H9 (cell line): ENCODE results near the gene PRDM2. TPM values are rescaled to one million over a fixed set of nuclear protein-coding genes. Genes with fewer than 3 reads are reported as not detected.
"Not testable (repeated sequence)": the region's sequence is repeated elsewhere in the genome, so short reads cannot be mapped to it uniquely, and the experiment has no call there.

Source experiments
- DNase-seq: peaks from one replicate; pipeline ENCODE4 v3.0.0-alpha.2; 2017
- H2AFZ ChIP-seq: one replicate; pipeline ENCODE4 v1.6.1; 2013; ENCODE audit warnings: mild to moderate bottlenecking, low read length, control low read depth, moderate library complexity
- H2AK5ac ChIP-seq: 2 replicates; pipeline ENCODE4 v1.6.1; 2013; ENCODE audit warnings: low read length, control low read depth, mixed read lengths; ENCODE audit not compliant: insufficient read length
- H2BK120ac ChIP-seq: one replicate; pipeline ENCODE4 v1.6.1; 2013; ENCODE audit warnings: low read depth, mild to moderate bottlenecking, low read length, control low read depth, inconsistent platforms; ENCODE audit not compliant: poor library complexity, severe bottlenecking
- H2BK12ac ChIP-seq: 2 replicates; pipeline ENCODE4 v1.6.1; 2013; ENCODE audit warnings: low read length, control low read depth, mixed read lengths, low read depth; ENCODE audit not compliant: insufficient read length
- H2BK15ac ChIP-seq: 2 replicates; pipeline ENCODE4 v1.6.1; 2013; ENCODE audit warnings: low read depth, low read length, control low read depth
- H2BK20ac ChIP-seq: one replicate; pipeline ENCODE4 v1.6.1; 2013; ENCODE audit warnings: low read depth, mild to moderate bottlenecking, low read length, control low read depth, inconsistent platforms; ENCODE audit not compliant: poor library complexity, severe bottlenecking
- H2BK5ac ChIP-seq: 2 replicates; pipeline ENCODE4 v1.6.1; 2013; ENCODE audit warnings: low read length, control low read depth, mixed read lengths; ENCODE audit not compliant: insufficient read length
- H3K14ac ChIP-seq: 2 replicates; pipeline ENCODE4 v1.6.1; 2013; ENCODE audit warnings: low read length, control low read depth; ENCODE audit not compliant: insufficient read depth
- H3K18ac ChIP-seq: 2 replicates; pipeline ENCODE4 v1.6.1; 2013; ENCODE audit warnings: low read depth, mild to moderate bottlenecking, mixed read lengths, low read length, control low read depth; ENCODE audit not compliant: insufficient read length
- H3K23ac ChIP-seq: 2 replicates; pipeline ENCODE4 v1.6.1; 2013; ENCODE audit warnings: low read length, control low read depth, mixed read lengths, low read depth; ENCODE audit not compliant: insufficient read length
- H3K23me2 ChIP-seq: 2 replicates; pipeline ENCODE4 v1.6.1; 2013; ENCODE audit warnings: low read depth, mild to moderate bottlenecking, mixed read lengths, low read length, control low read depth; ENCODE audit not compliant: insufficient read length, poor library complexity, severe bottlenecking
- H3K27ac ChIP-seq: 2 replicates; pipeline ENCODE4 v1.5.1; 2013; ENCODE audit warnings: low read length, control low read depth, mixed read lengths, low read depth; ENCODE audit not compliant: insufficient read length
- H3K27me3 ChIP-seq: 2 replicates; pipeline ENCODE4 v1.6.1; 2013; ENCODE audit warnings: low read length, control low read depth, inconsistent platforms; ENCODE audit not compliant: insufficient read depth
- H3K4ac ChIP-seq: 2 replicates; pipeline ENCODE4 v1.6.1; 2013; ENCODE audit warnings: low read depth, mild to moderate bottlenecking, control low read depth, inconsistent platforms, low read length, moderate library complexity
- H3K4me1 ChIP-seq: 2 replicates; pipeline ENCODE4 v1.6.1; 2013; ENCODE audit warnings: low read length, control low read depth, inconsistent platforms; ENCODE audit not compliant: insufficient read depth
- H3K4me2 ChIP-seq: 2 replicates; pipeline ENCODE4 v1.6.1; 2013; ENCODE audit warnings: low read length, control low read depth, mixed read lengths; ENCODE audit not compliant: insufficient read length, insufficient read depth
- H3K56ac ChIP-seq: 2 replicates; pipeline ENCODE4 v1.6.1; 2013; ENCODE audit warnings: low read depth, mild to moderate bottlenecking, mixed read lengths, low read length, control low read depth; ENCODE audit not compliant: insufficient read length
- H3K79me1 ChIP-seq: 2 replicates; pipeline ENCODE4 v1.6.1; 2013; ENCODE audit warnings: low read depth, mild to moderate bottlenecking, moderate library complexity, low read length, control low read depth, inconsistent platforms; ENCODE audit not compliant: insufficient read depth, poor library complexity, severe bottlenecking
- H3K79me2 ChIP-seq: 2 replicates; pipeline ENCODE4 v1.6.1; 2013; ENCODE audit warnings: low read length, control low read depth, inconsistent platforms; ENCODE audit not compliant: insufficient read depth
- H3K9ac ChIP-seq: 2 replicates; pipeline ENCODE4 v1.6.1; 2013; ENCODE audit warnings: low read length, control low read depth, mixed read lengths; ENCODE audit not compliant: insufficient read length; ENCODE audit errors: extremely low read depth
- H3K9me3 ChIP-seq: one replicate; pipeline ENCODE4 v1.6.1; 2013; ENCODE audit warnings: low read depth, low read length, inconsistent platforms; ENCODE audit not compliant: control insufficient read depth
- H3T11ph ChIP-seq: one replicate; pipeline ENCODE4 v1.6.1; 2013; ENCODE audit warnings: mild to moderate bottlenecking, low read length, control low read depth, inconsistent platforms
- H4K20me1 ChIP-seq: one replicate; pipeline ENCODE4 v1.6.1; 2013; ENCODE audit not compliant: control insufficient read depth, insufficient read length, insufficient read depth
- H4K5ac ChIP-seq: 2 replicates; pipeline ENCODE4 v1.6.1; 2013; ENCODE audit warnings: low read depth, mild to moderate bottlenecking, mixed read lengths, low read length, control low read depth; ENCODE audit not compliant: insufficient read length
- H4K8ac ChIP-seq: replicated peaks from 2 replicates; pipeline ENCODE4 v1.6.1; 2013; ENCODE audit warnings: low read length, control low read depth, mixed read lengths, low read depth; ENCODE audit not compliant: insufficient read length
- H4K91ac ChIP-seq: 2 replicates; pipeline ENCODE4 v1.6.1; 2013; ENCODE audit warnings: low read depth, mild to moderate bottlenecking, moderate library complexity, mixed read lengths, low read length, control low read depth; ENCODE audit not compliant: insufficient read length
- H3K27ac Mint-ChIP-seq, 3 experiments: 2 replicates in 2 of 3; 3 replicates in 1 of 3; pipeline ENCODE4 v1.8.0; 2020 to 2021; ENCODE audit warnings: mixed read lengths in 3 of 3, mild to moderate bottlenecking in 1 of 3, moderate library complexity in 1 of 3
- H3K27me3 Mint-ChIP-seq: 2 replicates; pipeline ENCODE4 v1.8.0; 2021; ENCODE audit warnings: low read depth, mild to moderate bottlenecking, moderate library complexity, mixed read lengths
- H3K36me3 Mint-ChIP-seq, 3 experiments: 2 replicates in 2 of 3; 3 replicates in 1 of 3; pipeline ENCODE4 v1.8.0; 2020 to 2021; ENCODE audit warnings: low read depth in 3 of 3, mixed read lengths in 3 of 3; ENCODE audit not compliant: insufficient read depth in 1 of 3
- H3K4me1 Mint-ChIP-seq, 2 experiments: 2 replicates each; pipeline ENCODE4 v1.8.0; 2020; ENCODE audit warnings: mixed read lengths in 2 of 2
- H3K4me3 Mint-ChIP-seq, 2 experiments: 2 replicates in 1 of 2; 3 replicates in 1 of 2; pipeline ENCODE4 v1.8.0; 2020 to 2021; ENCODE audit warnings: mild to moderate bottlenecking in 2 of 2, mixed read lengths in 2 of 2, moderate library complexity in 1 of 2
- H3K9me3 Mint-ChIP-seq, 2 experiments: 2 replicates in 1 of 2; 3 replicates in 1 of 2; pipeline ENCODE4 v1.8.0; 2020; ENCODE audit warnings: mild to moderate bottlenecking in 2 of 2, mixed read lengths in 2 of 2, moderate library complexity in 1 of 2
- CTCF ChIP-seq: fragments of 200-600 bp; sonication (generic); conservative IDR thresholded peaks from 3 replicates; pipeline ENCODE4 v1.8.0; 2021; ENCODE audit warnings: antibody characterized with exemption, mild to moderate bottlenecking
- WGBS: extraction: QIAGEN DNeasy Blood & Tissue Kit; methylation state at CpG from one replicate; pipeline ENCODE4 v1.1.7; 2013; ENCODE audit warnings: missing lambda C conversion rate, low lambda C conversion rate, mixed read lengths; ENCODE audit not compliant: insufficient read length; ENCODE audit errors: extremely low coverage; 5-methylcytosine and 5-hydroxymethylcytosine counted together
- total RNA-seq: library from RNA; stranded (reverse); gene quantifications from 2 replicates; pipeline ENCODE4 v1.2.1, GENCODE V29; 2021

The PRDM2 gene
- total RNA-seq, 1 experiment from 2014 or later = 24.5 TPM

GRCh38 chr1:13679651-13680050 lies 20.3 kb upstream of the PRDM2 start:
- no peaks in the 10 kb centered on the region for H3K23me2 ChIP-seq
- H4K8ac ChIP-seq = no peak overlapping the region
- no peak overlapping the region for H3K18ac ChIP-seq
- H2BK5ac ChIP-seq = no peak overlapping the region
- no peaks in the 10 kb centered on the region; the same call in 1 of the 2 replicates for H3K27me3 ChIP-seq
- H3K9ac ChIP-seq = no peak overlapping the region
- no CpG with 5 or more reads among the region's 3 CpGs for WGBS
- H3K4me1 Mint-ChIP-seq = no peaks in the 10 kb centered on the region
- DNase-seq = no peak
- no peaks in the 10 kb centered on the region for H3K4me1 ChIP-seq
- no peak overlapping the region for H4K91ac ChIP-seq
- H4K5ac ChIP-seq = no peak overlapping the region
- no peaks in the 10 kb centered on the region for H3K79me1 ChIP-seq
- no peak overlapping the region for H3K23ac ChIP-seq
- no peak overlapping the region for H2BK15ac ChIP-seq
- no peak overlapping the region for H3K4ac ChIP-seq
- peaks cover 2 to 5% of the 10 kb centered on the region in 2 experiments; a peak in 1 of 5 replicates for H3K9me3 Mint-ChIP-seq
- H2BK12ac ChIP-seq = no peak overlapping the region
- no peak overlapping the region for H2BK120ac ChIP-seq
- no peaks in the 10 kb centered on the region for H3K9me3 ChIP-seq
- H4K20me1 ChIP-seq = no peaks in the 10 kb centered on the region
- H3K56ac ChIP-seq = no peak overlapping the region
- H3K27ac Mint-ChIP-seq = no peak overlapping the region
- peaks cover 39% of the 10 kb centered on the region for H3K27me3 Mint-ChIP-seq
- no peak overlapping the region for H2AK5ac ChIP-seq
- no peaks in the 10 kb centered on the region for H3K79me2 ChIP-seq
- no peak overlapping the region for H3K4me3 Mint-ChIP-seq
- H3K27ac ChIP-seq = no peak overlapping the region
- no peak overlapping the region for H3K4me2 ChIP-seq
- no peak overlapping the region for H2AFZ ChIP-seq
- no peak overlapping the region for H3T11ph ChIP-seq
- H3K36me3 Mint-ChIP-seq = no peaks in the 10 kb centered on the region; a peak in 1 of 7 replicates
- no peak overlapping the region for H2BK20ac ChIP-seq
- TF ChIP-seq CTCF = no peak
- no peak overlapping the region for H3K14ac ChIP-seq

GRCh38 chr1:13680609-13681008 lies 19.4 kb upstream of the PRDM2 start:
- not testable (repeated sequence) for H2AFZ ChIP-seq, H3K18ac ChIP-seq, H4K91ac ChIP-seq, H4K5ac ChIP-seq, H3K4me1 Mint-ChIP-seq, H3K23ac ChIP-seq, H3K9me3 Mint-ChIP-seq, H2BK5ac ChIP-seq, H3K4me1 ChIP-seq, H3K14ac ChIP-seq, H3K27ac ChIP-seq, H2BK12ac ChIP-seq, H2BK15ac ChIP-seq, H2AK5ac ChIP-seq, DNase-seq, H3K36me3 Mint-ChIP-seq, H3K4me2 ChIP-seq, H3K9ac ChIP-seq, H3K27ac Mint-ChIP-seq, H3K23me2 ChIP-seq, H2BK120ac ChIP-seq, H3K27me3 ChIP-seq, H3T11ph ChIP-seq, H3K4ac ChIP-seq, H3K79me2 ChIP-seq, H3K79me1 ChIP-seq, H4K20me1 ChIP-seq, H3K4me3 Mint-ChIP-seq, H2BK20ac ChIP-seq, H4K8ac ChIP-seq, H3K9me3 ChIP-seq, H3K56ac ChIP-seq
- no CpG with 5 or more reads among the region's 9 CpGs for WGBS
- peaks cover 35% of the 10 kb centered on the region for H3K27me3 Mint-ChIP-seq
